SK-N-MC (cell line): ENCODE measurements around the gene LGALS16.
"Not testable (repeated sequence)": the region's sequence is repeated elsewhere in the genome, so short reads cannot be mapped to it uniquely, and the experiment has no call there.

Experiments used
- DNase-seq: peaks from one replicate; pipeline ENCODE4 v3.0.0-alpha.2; 2011; ENCODE audit warnings: low read depth, low spot score
- H3K27ac ChIP-seq: fragments of 200-600 bp; sonication (generic); 2 replicates; pipeline ENCODE4 v1.5.1; 2016; ENCODE audit warnings: mixed run types
- H3K36me3 ChIP-seq: fragments of 200-600 bp; sonication (generic); 2 replicates; pipeline ENCODE4 v1.6.1; 2017; ENCODE audit warnings: antibody characterized with exemption, low read length, mixed read lengths; ENCODE audit not compliant: insufficient read depth
- H3K4me3 ChIP-seq: fragments of 200-600 bp; sonication (generic); 2 replicates; pipeline ENCODE4 v1.5.1; 2016
- H3K9ac ChIP-seq: fragments of 200-600 bp; sonication (generic); 2 replicates; pipeline ENCODE4 v1.8.0; 2017; ENCODE audit warnings: mixed run types, mixed read lengths; ENCODE audit not compliant: insufficient read length
- H3K9me3 ChIP-seq: fragments of 200-600 bp; sonication (generic); 2 replicates; pipeline ENCODE4 v1.6.1; 2017; ENCODE audit warnings: low read depth, mild to moderate bottlenecking, antibody characterized with exemption, low read length, moderate library complexity, mixed read lengths
- EZH2 ChIP-seq: fragments of 200-600 bp; sonication (generic); IDR thresholded peaks from one replicate; pipeline ENCODE4 v1.6.1; 2017; ENCODE audit warnings: antibody characterized with exemption
- FOXP2 ChIP-seq: optimal IDR thresholded peaks from 2 replicates; pipeline ENCODE3; 2011; ENCODE audit warnings: mild to moderate bottlenecking, moderate library complexity; ENCODE audit not compliant: insufficient read depth; ENCODE audit errors: extremely low read length, control extremely low read depth
- POLR2AphosphoS5 ChIP-seq: IDR thresholded peaks from 2 replicates; pipeline ENCODE4 v1.6.1; 2012; ENCODE audit warnings: mild to moderate bottlenecking, low read depth, low read length, borderline replicate concordance

Gene LGALS16

DNA sequence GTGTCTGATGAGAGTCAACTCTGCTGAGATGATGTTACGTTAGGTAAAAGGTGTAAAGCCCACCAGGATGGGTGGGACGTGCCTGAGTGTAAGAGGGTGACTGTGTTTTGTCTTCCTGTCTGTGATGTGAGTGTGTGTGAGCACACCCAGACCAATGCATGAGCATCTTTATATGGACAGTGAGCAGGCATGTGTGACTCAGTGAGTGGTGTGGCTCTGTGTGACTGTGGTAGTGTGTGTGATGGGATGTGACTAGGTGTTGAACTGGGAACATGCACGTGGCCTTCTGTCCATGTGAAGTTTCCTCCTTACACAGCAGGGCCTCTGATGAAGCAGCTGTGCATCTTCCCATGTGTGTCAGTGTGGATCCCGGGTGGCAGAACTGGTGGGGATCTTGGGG, 17.8 kb upstream of the LGALS16 start:
- no peak overlapping the region for H3K27ac ChIP-seq
- TF ChIP-seq EZH2 = no peak
- TF ChIP-seq POLR2AphosphoS5 = no peak
- no peak for TF ChIP-seq FOXP2
- H3K4me3 ChIP-seq = no peak overlapping the region
- no peaks in the 10 kb centered on the region for H3K9me3 ChIP-seq
- DNase-seq = no peak
- no peaks in the 10 kb centered on the region for H3K36me3 ChIP-seq
- H3K9ac ChIP-seq = no peak overlapping the region

DNA sequence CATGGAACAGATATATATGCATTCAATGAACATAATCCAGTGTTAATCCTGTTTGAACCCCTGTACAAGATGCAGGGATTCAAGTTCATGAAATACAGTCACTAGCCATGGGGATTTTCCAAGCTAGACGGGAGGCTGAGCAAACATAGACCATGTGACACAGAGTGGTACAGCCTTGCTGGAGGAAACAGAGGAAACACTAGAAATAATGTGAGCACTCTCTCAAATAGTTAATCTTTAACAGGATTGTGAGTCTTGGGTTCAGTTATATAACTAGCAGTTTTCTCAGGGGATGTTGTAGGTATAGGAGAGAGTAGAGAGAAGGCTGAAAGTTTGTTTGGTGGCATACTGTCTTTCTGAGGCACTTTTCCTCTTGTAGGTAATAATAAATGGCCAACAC, 13.9 kb upstream of the LGALS16 start:
- no peak overlapping the region for H3K27ac ChIP-seq
- no peak overlapping the region for H3K9ac ChIP-seq
- TF ChIP-seq POLR2AphosphoS5 (no peak), FOXP2 (no peak), EZH2 (no peak)
- H3K9me3 ChIP-seq = no peaks in the 10 kb centered on the region
- no peak overlapping the region for H3K4me3 ChIP-seq
- DNase-seq = no peak
- H3K36me3 ChIP-seq = no peaks in the 10 kb centered on the region

DNA sequence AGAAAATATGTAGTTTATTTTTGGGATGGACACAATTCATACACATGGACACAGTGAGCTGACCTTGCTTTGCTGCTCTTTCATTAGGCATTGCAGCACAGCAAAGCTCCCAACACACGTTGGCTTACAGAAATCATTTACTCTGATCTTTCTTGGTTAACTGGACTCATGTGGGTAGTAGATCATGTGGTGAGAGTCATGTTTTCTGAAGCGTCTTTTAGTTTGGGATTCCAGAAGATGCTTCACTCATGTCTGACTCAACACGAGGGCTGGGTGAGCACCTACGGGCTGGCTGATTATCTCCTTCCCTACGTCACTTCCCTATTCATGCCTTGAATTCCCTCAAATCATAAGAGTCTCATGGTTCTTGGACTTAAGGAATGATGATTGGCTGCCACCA, 12.1 kb upstream of the LGALS16 start:
- no peak for TF ChIP-seq EZH2
- no peak for TF ChIP-seq FOXP2
- TF ChIP-seq POLR2AphosphoS5 = no peak
- H3K27ac ChIP-seq = no peak overlapping the region

DNA sequence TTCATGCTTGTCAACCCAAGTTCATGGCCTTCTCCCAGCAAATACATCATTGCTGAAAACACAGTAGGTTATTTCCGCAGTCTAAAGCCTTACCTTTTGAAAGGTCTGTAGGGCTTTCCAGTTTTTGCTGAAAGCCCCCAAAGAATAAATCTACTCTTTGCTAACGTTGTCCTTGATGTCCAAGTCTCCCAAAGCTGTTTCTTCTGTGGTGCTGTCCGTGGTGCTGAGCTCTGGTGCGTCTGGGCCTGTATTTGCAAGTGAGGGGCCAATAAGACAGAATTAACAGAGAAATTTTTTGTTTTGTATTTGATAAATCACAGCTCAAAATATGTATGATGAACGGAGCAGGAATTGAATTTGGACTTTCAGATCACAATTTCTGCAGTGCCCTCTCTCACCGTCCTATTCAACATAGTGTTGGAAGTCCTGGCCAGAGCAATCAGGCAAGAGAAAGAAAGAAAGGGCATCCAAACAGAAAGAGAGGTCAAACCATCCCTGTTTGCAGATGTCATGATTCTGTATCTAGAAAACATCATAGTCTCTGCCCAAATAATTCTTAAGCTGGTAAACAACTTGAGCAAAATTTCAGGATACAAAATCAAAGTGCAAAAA, 9.8 kb upstream of the LGALS16 start:
- Histone ChIP-seq H3K9me3 (no peaks in the 10 kb centered on the region), H3K4me3 (no peak overlapping the region), H3K36me3 (no peaks in the 10 kb centered on the region), H3K27ac (no peak overlapping the region), H3K9ac (no peak overlapping the region)
- TF ChIP-seq POLR2AphosphoS5 (no peak), EZH2 (no peak), FOXP2 (no peak)
- no peak for DNase-seq

More for the DNA sequence above, 12.1 kb upstream of the LGALS16 start:
- H3K36me3 ChIP-seq = no peaks in the 10 kb centered on the region
- no peak overlapping the region for H3K9ac ChIP-seq
- H3K4me3 ChIP-seq = no peak overlapping the region
- no peak for DNase-seq
- no peaks in the 10 kb centered on the region for H3K9me3 ChIP-seq

DNA sequence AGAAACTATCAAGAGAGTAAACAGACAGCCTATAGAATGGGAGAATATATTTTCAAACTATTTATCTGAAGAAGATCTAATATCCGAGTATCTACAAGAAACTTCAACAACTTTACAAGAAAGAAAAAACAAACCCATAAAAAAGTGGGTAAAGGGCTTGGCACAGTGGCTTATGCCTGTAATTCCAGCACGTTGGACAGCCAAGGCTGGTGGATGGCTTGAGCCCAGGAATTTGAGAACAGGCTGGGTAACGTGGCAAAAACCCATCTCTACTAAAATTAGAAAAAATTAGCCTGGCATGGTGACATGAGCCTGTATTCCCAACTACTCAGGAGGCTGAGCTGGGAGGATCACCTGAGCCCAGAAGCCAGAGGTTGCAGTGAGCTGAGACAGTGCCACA, 7.8 kb upstream of the LGALS16 start:
- Histone ChIP-seq H3K27ac (no peak overlapping the region), H3K9ac (no peak overlapping the region), H3K36me3 (no peaks in the 10 kb centered on the region), H3K9me3 (no peaks in the 10 kb centered on the region), H3K4me3 (no peak overlapping the region)
- DNase-seq = no peak
- TF ChIP-seq POLR2AphosphoS5 = no peak
- no peak for TF ChIP-seq FOXP2
- no peak for TF ChIP-seq EZH2

DNA sequence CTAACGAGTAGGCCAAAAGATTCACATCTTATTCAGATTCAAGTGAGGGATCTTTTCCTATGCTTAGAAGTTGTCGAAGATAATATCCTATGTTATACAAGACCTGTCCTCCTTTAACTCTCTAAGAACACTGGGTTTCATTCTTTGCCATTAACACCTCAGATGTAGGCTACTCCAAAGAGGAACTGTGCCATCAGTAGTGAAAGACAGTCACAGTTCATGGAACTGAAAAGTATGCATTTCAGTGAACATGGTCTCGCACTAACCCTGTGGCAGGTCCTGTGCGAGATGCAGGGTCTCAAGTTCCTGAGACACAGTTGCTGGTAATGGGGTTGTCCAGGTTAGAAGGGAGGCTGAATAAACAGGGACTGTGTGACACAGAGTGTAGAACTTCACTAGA, 4.1 kb downstream of the LGALS16 start:
- Histone ChIP-seq H3K9ac (no peak overlapping the region), H3K4me3 (no peak overlapping the region), H3K9me3 (no peaks in the 10 kb centered on the region), H3K36me3 (no peaks in the 10 kb centered on the region), H3K27ac (no peak overlapping the region)
- DNase-seq = no peak
- no peak for TF ChIP-seq FOXP2
- TF ChIP-seq EZH2 = no peak
- TF ChIP-seq POLR2AphosphoS5 = no peak

DNA sequence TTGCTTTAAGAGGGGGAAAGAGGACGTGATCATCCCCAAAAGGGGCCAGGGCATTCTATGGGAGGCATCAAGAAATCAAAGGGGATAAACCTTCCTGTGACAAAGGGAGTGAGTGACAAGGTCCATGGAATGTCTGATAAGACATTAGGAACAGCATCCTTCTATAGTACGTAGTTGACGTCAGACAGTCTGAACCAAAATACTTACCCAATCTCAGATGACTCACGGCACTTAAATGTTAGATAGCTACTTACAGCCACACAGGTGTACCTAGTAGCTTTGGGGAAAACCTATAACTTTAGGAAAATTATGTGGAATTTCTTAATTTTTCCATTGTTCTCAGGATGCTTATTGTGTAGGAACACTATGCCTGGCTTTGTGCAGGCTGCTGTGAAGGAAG, 4.9 kb downstream of the LGALS16 start:
- no peak for DNase-seq
- TF ChIP-seq EZH2 (no peak), POLR2AphosphoS5 (no peak)
- Histone ChIP-seq H3K4me3 (no peak overlapping the region), H3K9me3 (no peaks in the 10 kb centered on the region), H3K9ac (no peak overlapping the region), H3K27ac (no peak overlapping the region), H3K36me3 (no peaks in the 10 kb centered on the region)

DNA sequence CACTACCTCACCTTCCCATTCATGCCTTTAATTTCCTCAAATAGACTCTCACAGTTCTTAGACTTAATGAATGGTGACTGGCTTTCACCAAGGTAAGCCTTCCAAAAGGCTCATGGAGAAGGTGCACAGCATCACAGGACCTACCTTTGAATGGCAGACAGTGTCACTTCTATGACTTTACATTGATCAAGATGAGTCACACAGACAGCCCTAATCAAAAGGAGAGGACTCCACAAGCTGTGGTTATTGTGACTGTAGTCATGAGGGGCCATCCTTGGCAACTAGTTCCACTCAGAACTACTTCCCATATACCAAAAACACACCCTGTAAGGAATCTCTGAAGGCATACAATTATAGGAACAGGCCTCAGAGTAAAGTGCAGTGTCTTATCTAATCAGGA, 5.9 kb downstream of the LGALS16 start:
- DNase-seq = no peak
- H3K9ac ChIP-seq = no peak overlapping the region
- TF ChIP-seq FOXP2 = no peak
- H3K27ac ChIP-seq = no peak overlapping the region
- no peak overlapping the region for H3K4me3 ChIP-seq
- no peaks in the 10 kb centered on the region for H3K36me3 ChIP-seq
- H3K9me3 ChIP-seq = no peaks in the 10 kb centered on the region

DNA sequence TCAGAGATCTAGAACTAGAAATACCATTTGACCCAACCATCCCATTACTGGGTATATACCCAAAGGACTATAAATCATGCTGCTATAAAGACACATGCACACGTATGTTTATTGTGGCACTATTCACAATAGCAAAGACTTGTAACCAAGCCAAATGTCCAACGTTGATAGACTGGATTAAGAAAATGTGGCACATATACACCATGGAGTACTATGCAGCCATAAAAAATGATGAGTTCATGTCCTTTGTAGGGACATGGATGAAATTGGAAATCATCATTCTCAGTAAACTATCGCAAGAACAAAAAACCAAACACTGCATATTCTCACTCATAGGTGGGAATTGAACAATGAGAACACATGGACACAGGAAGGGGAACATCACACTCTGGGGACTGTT, 14.1 kb downstream of the LGALS16 start:
- H3K27ac ChIP-seq, H3K36me3 ChIP-seq, DNase-seq, H3K9me3 ChIP-seq, H3K4me3 ChIP-seq, H3K9ac ChIP-seq: not testable (repeated sequence)

DNA sequence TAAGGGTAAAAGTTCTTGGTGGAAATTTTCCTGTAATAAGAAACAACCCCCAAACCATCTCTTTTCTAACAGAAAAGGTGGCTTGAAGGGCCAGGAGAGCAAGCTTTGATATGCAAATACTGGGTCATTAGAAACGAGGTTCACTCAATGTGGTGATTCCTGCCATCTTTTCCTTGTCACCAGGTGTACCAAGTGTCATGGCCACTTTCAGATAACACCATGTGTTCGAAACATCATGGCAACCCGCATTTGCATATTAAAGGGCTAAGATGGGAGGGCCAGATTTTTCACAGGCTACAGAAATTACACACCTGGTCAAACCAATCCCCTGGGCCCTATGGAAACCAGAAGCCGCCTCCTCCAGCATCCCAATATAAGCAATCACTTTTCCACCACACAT, 15.3 kb downstream of the LGALS16 start:
- H3K27ac ChIP-seq = no peak overlapping the region
- H3K4me3 ChIP-seq = no peak overlapping the region
- TF ChIP-seq FOXP2 = no peak
- no peak for TF ChIP-seq POLR2AphosphoS5
- TF ChIP-seq EZH2 = no peak
- no peaks in the 10 kb centered on the region for H3K36me3 ChIP-seq
- H3K9me3 ChIP-seq = no peaks in the 10 kb centered on the region
- no peak for DNase-seq
- H3K9ac ChIP-seq = no peak overlapping the region
